GM18867 (cell line): ENCODE data around the gene ZNF514.
"Not testable (repeated sequence)": the region's sequence is repeated elsewhere in the genome, so short reads cannot be mapped to it uniquely, and the experiment has no call there.

ENCODE experiments used
- ATAC-seq: cut with Tn5 transposase; IDR thresholded peaks from one replicate; pipeline ENCODE4 v1.9.1; 2021; ENCODE audit warnings: mild to moderate bottlenecking, moderate library complexity; ENCODE audit not compliant: unreplicated experiment

ZNF514 gene

GRCh38 chr2:95159690-95160449 is at the start of gene ZNF514:
Gene ZNF514 (minus strand): TSS chr2:95159848. CDS start chr2:95153253, 6,595 bp downstream.
- ATAC-seq = peak; percentile 97

DNA sequence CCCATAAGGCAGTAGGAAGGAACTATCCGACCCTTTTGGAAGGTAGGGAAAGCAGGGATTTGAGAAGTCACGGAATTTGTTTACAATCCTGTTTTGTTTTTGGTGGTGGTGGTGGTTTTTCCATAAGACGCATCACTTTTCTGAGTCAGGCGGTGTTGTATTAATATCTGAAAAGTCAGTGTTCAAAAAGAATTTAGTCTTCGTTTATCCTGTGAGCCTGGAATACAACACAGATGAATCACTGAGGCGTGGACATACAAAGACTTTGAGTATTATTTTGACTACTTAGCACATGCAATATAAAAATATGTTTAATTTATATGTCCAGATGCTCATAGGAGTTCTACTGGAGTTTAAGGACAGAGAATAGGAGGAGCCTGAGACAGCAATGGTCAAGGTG is 48.5 kb upstream of the ZNF514 start:
- no peak for ATAC-seq

GRCh38 chr2:95207111-95207961 is 47.7 kb upstream of the ZNF514 start, which contains the start of gene ZNF892:
Gene ZNF892 (plus strand): TSS chr2:95207521. CDS start chr2:95207816, 295 bp downstream.
- ATAC-seq = peak; percentile 98

DNA sequence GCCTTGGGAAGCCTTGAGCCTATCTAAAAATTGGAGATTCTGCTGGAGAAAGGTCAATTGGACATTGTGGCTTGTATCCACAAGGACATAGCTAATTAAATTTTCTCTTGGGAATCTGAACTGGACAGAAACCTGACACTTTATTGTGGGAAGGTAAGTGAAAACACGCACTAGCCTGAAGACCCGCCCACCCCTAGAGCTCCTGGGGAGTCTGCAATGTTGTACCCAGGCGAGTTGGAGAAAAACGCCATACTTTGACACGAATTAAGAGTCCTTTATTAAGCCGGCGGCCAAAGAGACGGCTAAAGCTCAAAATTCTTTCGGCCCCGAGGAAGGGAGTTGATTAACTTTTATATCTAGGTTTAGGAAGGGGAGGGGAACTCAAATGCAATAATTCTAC is 46.4 kb upstream of the ZNF514 start:
- ATAC-seq = no peak

DNA sequence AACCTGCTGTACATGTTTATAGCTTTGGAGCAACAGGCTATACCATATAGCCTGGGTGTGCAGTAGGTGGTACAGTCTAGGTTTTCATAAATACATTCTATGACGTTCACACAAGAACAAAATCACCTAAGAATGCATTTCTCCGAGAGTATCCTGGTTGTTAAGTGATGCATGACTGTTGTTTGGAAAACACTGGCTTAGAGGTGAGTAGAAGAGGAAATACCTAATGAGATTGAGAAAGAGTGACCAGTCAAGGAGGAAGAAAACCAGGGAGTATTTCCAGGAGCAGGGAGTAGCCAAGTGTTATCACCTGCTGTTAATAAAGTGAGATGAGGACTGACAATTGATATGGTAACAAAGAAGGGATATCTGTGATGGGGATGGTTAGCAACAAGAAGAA is 44.7 kb upstream of the ZNF514 start:
- no peak for ATAC-seq

DNA sequence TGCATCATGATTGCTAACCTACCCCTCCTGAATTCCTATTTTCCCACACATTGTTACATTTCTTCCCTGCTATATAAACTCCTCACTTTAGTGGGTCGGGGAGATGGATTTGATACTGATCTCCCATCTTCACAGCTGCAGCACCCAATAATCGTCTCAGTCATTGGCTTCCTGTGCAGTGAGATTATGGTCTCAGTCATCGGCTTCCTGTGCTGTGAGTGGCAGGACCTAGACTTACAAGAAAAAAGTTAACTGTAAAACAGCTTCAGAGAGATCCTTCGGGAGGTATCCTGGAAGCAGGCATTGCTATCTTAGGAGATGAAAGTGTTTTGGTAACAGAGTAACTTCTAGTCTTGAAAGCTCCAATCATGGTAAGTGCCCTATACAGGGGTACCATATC is 44.3 kb upstream of the ZNF514 start:
- no peak for ATAC-seq

- not testable (repeated sequence) for ATAC-seq
Observed at GRCh38 chr2:95192956-95193355, 33.3 kb upstream of the ZNF514 start.

- no peak for ATAC-seq
Observed at GRCh38 chr2:95185973-95186372, 26.3 kb upstream of the ZNF514 start.

GRCh38 chr2:95185197-95185596 is 25.5 kb upstream of the ZNF514 start:
- ATAC-seq = no peak

DNA sequence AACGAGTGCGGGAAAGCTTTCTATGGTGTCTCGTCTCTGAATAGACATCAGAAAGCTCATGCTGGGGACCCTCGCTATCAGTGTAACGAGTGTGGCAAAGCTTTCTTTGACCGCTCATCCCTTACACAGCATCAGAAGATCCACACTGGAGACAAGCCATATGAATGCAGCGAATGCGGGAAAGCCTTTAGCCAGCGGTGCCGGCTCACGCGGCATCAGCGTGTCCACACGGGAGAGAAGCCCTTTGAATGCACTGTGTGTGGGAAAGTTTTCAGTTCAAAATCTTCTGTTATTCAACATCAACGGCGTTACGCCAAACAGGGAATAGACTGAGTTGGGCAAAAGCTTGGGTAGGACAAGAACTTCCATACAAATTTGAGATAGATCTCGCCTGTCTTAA is 22.1 kb upstream of the ZNF514 start:
- no peak for ATAC-seq

GRCh38 chr2:95179451-95179850 is 19.8 kb upstream of the ZNF514 start:
- ATAC-seq = no peak

- no peak for ATAC-seq
Observed at GRCh38 chr2:95174031-95174542, 14.4 kb upstream of the ZNF514 start.

DNA sequence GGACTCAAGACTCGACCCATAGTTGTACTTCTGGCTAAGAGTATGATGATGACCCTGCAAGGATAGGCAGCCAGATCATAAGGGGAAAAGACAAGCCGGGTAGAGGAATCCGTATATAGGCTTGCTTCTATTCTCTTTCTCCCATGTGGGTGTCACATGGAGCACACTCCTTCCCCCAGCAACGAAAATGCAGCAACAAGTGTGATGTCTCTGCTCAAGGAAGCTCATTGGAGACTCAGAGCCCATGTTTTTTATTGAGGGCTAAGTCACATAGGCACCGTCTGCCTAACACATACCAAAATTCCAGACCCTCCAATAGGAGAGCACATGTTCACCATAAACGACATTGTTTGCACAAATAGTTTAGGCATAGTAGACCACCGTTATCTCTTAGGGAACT is 12.3 kb upstream of the ZNF514 start:
- ATAC-seq = no peak

- ATAC-seq = peak; percentile 14
Observed at GRCh38 chr2:95166065-95166763, 6.6 kb upstream of the ZNF514 start.

DNA sequence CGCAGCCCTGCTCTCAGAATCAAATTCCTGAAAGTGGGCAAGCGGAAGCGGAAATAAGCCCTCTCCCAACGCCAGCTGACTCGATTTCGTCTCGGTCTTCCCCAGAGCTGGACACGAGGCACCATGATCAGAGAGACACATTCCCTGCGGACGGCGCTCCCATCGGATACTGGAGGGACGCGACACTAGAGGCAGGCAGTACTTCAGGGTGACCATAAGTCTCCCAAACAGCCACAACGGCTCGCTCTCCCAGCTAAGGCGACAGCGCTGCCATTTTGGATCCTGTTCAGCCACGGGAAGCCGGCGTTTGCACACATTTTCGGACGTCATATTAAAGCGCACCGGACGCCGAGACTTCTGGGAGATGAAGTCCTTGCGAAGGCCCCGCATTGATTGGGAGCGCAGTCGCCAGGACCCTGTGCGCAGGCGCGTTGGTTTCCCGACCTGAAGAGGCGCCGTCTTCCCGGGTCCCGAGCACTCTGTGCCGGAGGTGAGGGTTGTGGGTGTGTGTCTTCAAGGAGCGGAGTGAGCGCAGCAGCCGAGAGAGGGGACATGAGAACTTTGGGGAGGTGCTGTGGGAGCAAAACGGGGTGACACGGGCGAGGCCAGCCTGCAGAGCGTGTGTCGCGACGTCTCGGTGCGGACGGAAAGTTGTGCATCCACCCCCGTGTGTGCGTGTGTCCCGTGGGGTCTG is 5.9 kb upstream of the ZNF514 start, which contains the start of gene ZNF2:
Gene ZNF2 (plus strand): TSS at position 439 of the 694 bp plus-strand sequence. CDS start 10,418 bp downstream, outside the sequence.
- peak; percentile 94 for ATAC-seq

GRCh38 chr2:95165030-95165370 is 5.4 kb upstream of the ZNF514 start:
- ATAC-seq = peak; percentile 20

GRCh38 chr2:95158891-95159619 is 593 bp downstream of the ZNF514 start:
- ATAC-seq = peak; percentile 49

DNA sequence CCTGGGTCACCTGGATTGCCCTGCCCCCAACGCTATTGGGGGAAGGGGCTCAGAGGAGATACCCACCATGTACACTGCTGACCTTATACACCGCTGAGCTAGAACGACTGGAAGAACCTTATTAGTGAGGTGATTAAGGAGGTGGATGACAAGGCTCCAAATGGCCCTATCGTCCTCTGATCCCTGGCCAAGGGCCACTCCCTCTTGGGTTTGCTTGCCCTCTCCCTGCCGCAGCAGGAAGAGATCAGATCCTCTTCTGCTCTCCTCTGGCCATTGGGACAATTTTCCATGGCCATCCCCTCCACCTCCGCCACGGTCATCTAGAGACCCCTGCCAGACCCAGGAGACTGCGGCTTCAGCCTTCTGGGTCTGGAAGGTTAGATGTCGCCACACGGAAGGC is 1.2 kb downstream of the ZNF514 start:
- no peak for ATAC-seq

GRCh38 chr2:95149397-95149984 is 10.2 kb downstream of the ZNF514 start:
- no peak for ATAC-seq
